DMS79 treated with DMSO at 0.1 percent for 48 hours (cell line): ENCODE measurements around the gene ZNF506.
"Not testable (repeated sequence)": the region's sequence is repeated elsewhere in the genome, so short reads cannot be mapped to it uniquely, and the experiment has no call there.

Experiments used
- DNase-seq: peaks from one replicate; lab custom pipeline; 2025; lab: John Stamatoyannopoulos, UW

ZNF506 gene

GRCh38 chr19:19744641-19745040 is 76.9 kb downstream of the ZNF506 start:
- no peak for DNase-seq

- DNase-seq: not testable (repeated sequence)
These were observed 77.6 kb downstream of the ZNF506 start for GRCh38 chr19:19743921-19744320.

GRCh38 chr19:19743176-19743575 is 78.4 kb downstream of the ZNF506 start:
- no peak for DNase-seq

GRCh38 chr19:19742773-19743172 is 78.8 kb downstream of the ZNF506 start:
- no peak for DNase-seq
